Thoracic aorta (tissue), 2 donors: ENCODE data around the gene TMCC1. TPM values are rescaled to one million over a fixed set of nuclear protein-coding genes. Genes with fewer than 3 reads are reported as not detected.

Experiments used
- ATAC-seq: fragments of 150-250 bp; one replicate; pipeline ENCODE4 v1.8.0; 2017; ENCODE audit warnings: low read depth; ENCODE audit not compliant: insufficient number of reproducible peaks, low FRiP score
- DNase-seq: peaks from one replicate; pipeline ENCODE4 v3.0.0-alpha.2; 2020; ENCODE audit warnings: low spot score
- H3K27ac ChIP-seq, 2 donors: fragments of 200-600 bp; sonication (generic); 1 replicate in 1 of 2; 2 replicates in 1 of 2; pipeline ENCODE4 v1.5.1; 2016; ENCODE audit warnings: mild to moderate bottlenecking in 2 of 2, moderate library complexity in 2 of 2
- H3K27me3 ChIP-seq: fragments of 200-600 bp; sonication (generic); replicated peaks from 2 replicates; pipeline ENCODE4 v1.6.0; 2016; ENCODE audit warnings: mild to moderate bottlenecking; ENCODE audit not compliant: insufficient read depth
- H3K36me3 ChIP-seq: fragments of 200-600 bp; sonication (generic); one replicate; pipeline ENCODE4 v1.5.1; 2016
- H3K4me1 ChIP-seq, 2 donors: fragments of 200-600 bp; sonication (generic); 1 replicate in 1 of 2; 2 replicates in 1 of 2; pipeline versions ENCODE4 v1.5.1 to v1.6.0; 2016; ENCODE audit warnings: low read depth in 2 of 2, mild to moderate bottlenecking in 1 of 2; ENCODE audit not compliant: control insufficient read depth in 1 of 2
- H3K4me3 ChIP-seq: fragments of 200-600 bp; sonication (generic); 2 replicates; pipeline ENCODE4 v1.5.1; 2016; ENCODE audit warnings: mild to moderate bottlenecking
- H3K9me3 ChIP-seq: fragments of 200-600 bp; sonication (generic); 2 replicates; pipeline ENCODE4 v1.5.1; 2016
- CTCF ChIP-seq: fragments of 200-600 bp; sonication (generic); IDR thresholded peaks from one replicate; pipeline ENCODE4 v1.5.1; 2019; ENCODE audit warnings: antibody characterized with exemption
- total RNA-seq, 2 donors: library from RNA; depleted of rRNA; stranded (reverse); fragments of >200 nt; gene quantifications; one replicate each; pipeline versions ENCODE4 v1.1.0 to v1.2.3, GENCODE V29; 2016

Gene TMCC1
- total RNA-seq, 2 donors from 2014 or later, result 16.9 to 17.7 TPM

DNA sequence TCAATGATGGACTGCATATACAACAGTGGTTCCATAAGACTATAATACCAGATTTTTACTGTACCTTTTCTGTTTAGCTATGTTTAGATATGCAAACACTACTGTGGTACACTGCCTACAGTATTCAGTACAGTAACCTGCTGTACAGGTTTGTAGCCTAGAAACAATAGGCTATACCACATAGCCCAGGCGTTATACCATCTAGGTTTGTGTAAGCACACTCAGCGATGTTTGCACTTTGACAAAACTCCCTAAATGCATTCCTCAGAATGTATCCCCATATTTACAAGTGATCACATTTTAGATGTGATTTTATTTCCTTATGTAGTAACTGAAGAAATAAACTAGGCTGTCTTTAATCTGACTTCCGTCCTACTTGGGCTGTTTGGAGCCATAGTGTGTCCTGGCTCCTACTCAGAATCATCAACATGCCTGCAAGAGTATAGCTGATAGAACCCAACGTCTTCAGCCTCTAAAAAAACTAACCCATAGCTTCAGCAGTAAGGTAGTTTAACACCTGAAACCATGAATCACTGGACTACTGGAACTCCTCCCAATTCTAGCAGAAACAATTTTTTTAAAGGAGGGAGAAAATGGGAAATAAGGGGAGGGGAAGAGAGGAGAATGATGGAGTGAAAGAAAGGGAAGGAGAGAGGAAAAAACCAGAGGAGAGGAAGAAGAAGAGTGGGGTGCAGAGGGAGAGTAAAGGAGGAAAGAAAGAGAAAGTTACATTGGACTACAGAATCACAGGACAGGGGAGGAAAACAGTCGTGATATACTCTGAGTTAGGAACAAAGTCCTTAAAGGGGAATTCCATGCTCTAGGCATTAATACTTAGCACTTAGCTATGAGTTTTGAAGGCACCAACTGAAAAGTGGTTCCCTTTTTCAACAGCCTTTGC lies 219.4 kb downstream of the TMCC1 start:
- Histone ChIP-seq H3K36me3 (peaks cover 10% of the 10 kb centered on the region), H3K27me3 (no peaks in the 10 kb centered on the region), H3K4me3 (no peak overlapping the region), H3K27ac (no peak overlapping the region), H3K4me1 (no peaks in the 10 kb centered on the region), H3K9me3 (no peaks in the 10 kb centered on the region)
- ATAC-seq (no peak), DNase-seq (no peak)
- TF ChIP-seq CTCF, result no peak

GRCh38 chr3:129673012-129673411 lies 220.5 kb downstream of the TMCC1 start:
- no peak for DNase-seq
- H3K27me3 ChIP-seq, result no peaks in the 10 kb centered on the region
- no peak overlapping the region for H3K4me3 ChIP-seq
- no peak overlapping the region for H3K27ac ChIP-seq
- H3K4me1 ChIP-seq, result no peaks in the 10 kb centered on the region
- H3K9me3 ChIP-seq, result no peaks in the 10 kb centered on the region
- no peak for ATAC-seq
- peaks cover 10% of the 10 kb centered on the region for H3K36me3 ChIP-seq
- no peak for TF ChIP-seq CTCF

GRCh38 chr3:129672412-129672811 lies 221.1 kb downstream of the TMCC1 start:
- Histone ChIP-seq H3K9me3 (no peaks in the 10 kb centered on the region), H3K36me3 (peaks cover 10% of the 10 kb centered on the region), H3K27me3 (no peaks in the 10 kb centered on the region), H3K27ac (no peak overlapping the region), H3K4me3 (no peak overlapping the region), H3K4me1 (no peaks in the 10 kb centered on the region)
- DNase-seq (no peak), ATAC-seq (no peak)
- no peak for TF ChIP-seq CTCF

DNA sequence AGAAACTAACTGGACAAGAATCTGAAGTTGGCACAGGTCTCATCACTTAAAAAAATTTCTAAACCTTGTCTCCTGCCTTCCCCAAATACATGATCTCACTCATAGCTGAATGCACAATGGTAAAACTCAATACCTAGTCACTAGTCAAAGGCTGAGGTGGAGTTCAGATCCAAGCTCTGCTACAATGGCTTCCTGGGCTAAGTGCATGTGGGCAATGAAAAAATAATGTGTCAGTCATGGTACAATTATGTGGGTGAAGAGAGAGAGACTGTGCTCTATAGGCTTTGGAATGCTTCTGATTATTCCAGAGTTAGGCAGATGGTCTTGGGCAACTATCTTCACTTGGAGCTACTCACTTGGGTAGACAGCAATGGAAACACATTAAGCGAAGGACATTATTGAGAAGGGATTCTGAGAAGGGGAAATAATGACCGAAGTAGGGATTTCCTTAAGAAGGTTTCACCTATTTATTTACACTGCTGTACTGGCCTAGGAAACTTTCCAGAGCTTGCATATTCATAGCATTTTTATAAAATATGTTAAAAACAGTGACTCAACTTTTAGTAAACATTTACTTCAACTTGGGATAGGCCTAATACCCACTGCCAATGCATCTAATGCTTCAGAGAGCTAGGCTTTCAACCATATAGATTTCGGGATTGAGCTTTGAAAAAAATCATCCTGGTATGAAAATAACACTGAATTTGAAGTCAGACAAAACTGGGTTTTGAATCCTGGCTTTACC lies 228.3 kb downstream of the TMCC1 start:
- H3K27me3 ChIP-seq, result no peaks in the 10 kb centered on the region
- H3K4me3 ChIP-seq, result no peak overlapping the region
- H3K9me3 ChIP-seq, result no peaks in the 10 kb centered on the region
- peaks cover 4 to 28% of the 10 kb centered on the region in 2 donors for H3K4me1 ChIP-seq
- H3K27ac ChIP-seq, result peak overlapping the region in 1 of 2 donors; percentile 37
- DNase-seq (no peak), ATAC-seq (no peak)
- H3K36me3 ChIP-seq, result peaks cover 2% of the 10 kb centered on the region
- no peak for TF ChIP-seq CTCF

GRCh38 chr3:129663930-129664646 lies 229.4 kb downstream of the TMCC1 start:
- Histone ChIP-seq H3K27me3 (no peaks in the 10 kb centered on the region), H3K36me3 (no peaks in the 10 kb centered on the region), H3K4me3 (no peak overlapping the region), H3K4me1 (peaks cover 4 to 28% of the 10 kb centered on the region in 2 donors), H3K27ac (peak overlapping the region in 1 of 2 donors; percentile 37), H3K9me3 (no peaks in the 10 kb centered on the region)
- TF ChIP-seq CTCF, result no peak
- DNase-seq (no peak), ATAC-seq (peak; percentile 74)
